ENCODE measurements around the gene BZW2.

BZW2 gene

GRCh38 chr7:16753102-16753931, 107.3 kb downstream of the BZW2 start, which contains the start of gene TSPAN13:
TSPAN13 (plus strand) TSS chr7:16753755; CDS start chr7:16753968, 213 bp downstream.
- no peak for DNase-seq (ENCODE audit: low read depth)

- no peak for DNase-seq (ENCODE audit: low read depth)
Observed at GRCh38 chr7:16753932-16754855, 108.2 kb downstream of the BZW2 start.

GRCh38 chr7:16754856-16755317, 108.9 kb downstream of the BZW2 start:
- DNase-seq (ENCODE audit: low read depth) = no peak

- no peak for DNase-seq (ENCODE audit: low read depth)
Observed at GRCh38 chr7:16755397-16755796, 109.4 kb downstream of the BZW2 start.
